Esophagus squamous epithelium (tissue), 4 donors: ENCODE results near the gene CRYL1.

Experiments
- CTCF ChIP-seq, 6 experiments: fragments of 450-650 bp in 4 of 6; fragments of 200-600 bp in 2 of 6; sonication (generic) in 2 of 6; IDR thresholded peaks; one replicate each; pipeline ENCODE4 v1.5.1; 2016 to 2019; ENCODE audit warnings: antibody characterized with exemption in 6 of 6, mild to moderate bottlenecking in 4 of 6, moderate library complexity in 4 of 6
- POLR2A ChIP-seq, 4 donors: fragments of 450-650 bp; IDR thresholded peaks; one replicate each; pipeline ENCODE4 v1.6.1; 2017; ENCODE audit warnings: antibody characterized with exemption in 4 of 4, mild to moderate bottlenecking in 4 of 4, moderate library complexity in 3 of 4

GRCh38 chr13:20415694-20416107 lies 110.0 kb downstream of the CRYL1 start:
- no peak for TF ChIP-seq CTCF (IDR thresholded peaks at IDR 0.05)
- no peak for TF ChIP-seq POLR2A (IDR thresholded peaks at IDR 0.05)
